RWPE2 (cell line): Measurements from ENCODE around the gene CLOCK.

Experiments used
- ATAC-seq: fragments of 200-7000 bp; cut with Tn5 transposase; 3 replicates; pipeline ENCODE4 v1.9.1; 2021; ENCODE audit warnings: low read depth
- DNase-seq: peaks from one replicate; pipeline ENCODE4 v3.0.0-alpha.2; 2020; ENCODE audit warnings: low spot score
- H3K27ac ChIP-seq: fragments of 450-650 bp; 2 replicates; pipeline ENCODE4 v1.5.1; 2017; ENCODE audit warnings: mild to moderate bottlenecking; ENCODE audit not compliant: poor library complexity, severe bottlenecking
- H3K27me3 ChIP-seq: fragments of 250-450 bp; sonication (Bioruptor Pico); 2 replicates; pipeline ENCODE4 v1.5.1; 2021; ENCODE audit warnings: mild to moderate bottlenecking, moderate library complexity; ENCODE audit not compliant: insufficient read depth, poor library complexity, severe bottlenecking
- H3K36me3 ChIP-seq: fragments of 250-450 bp; sonication (Bioruptor Pico); 2 replicates; pipeline ENCODE4 v1.5.1; 2020; ENCODE audit warnings: low read depth, mild to moderate bottlenecking, moderate library complexity
- H3K4me1 ChIP-seq: fragments of 250-450 bp; sonication (Bioruptor Pico); 2 replicates; pipeline ENCODE4 v1.5.1; 2021; ENCODE audit warnings: mild to moderate bottlenecking, moderate library complexity; ENCODE audit not compliant: insufficient read depth, poor library complexity, severe bottlenecking
- H3K4me3 ChIP-seq: fragments of 250-450 bp; sonication (Bioruptor Pico); 2 replicates; pipeline ENCODE4 v1.5.1; 2021; ENCODE audit warnings: mild to moderate bottlenecking, moderate library complexity; ENCODE audit not compliant: severe bottlenecking
- H3K9me3 ChIP-seq: fragments of 250-450 bp; sonication (Bioruptor Pico); 2 replicates; pipeline ENCODE4 v1.5.1; 2021; ENCODE audit warnings: mild to moderate bottlenecking, moderate library complexity; ENCODE audit not compliant: severe bottlenecking
- CTCF ChIP-seq: fragments of 450-650 bp; IDR thresholded peaks from one replicate; pipeline ENCODE4 v1.5.1; 2017; ENCODE audit warnings: mild to moderate bottlenecking, moderate library complexity; ENCODE audit not compliant: poor library complexity, severe bottlenecking

Gene CLOCK

GRCh38 chr4:55509266-55509665 is 37.4 kb downstream of the CLOCK start:
- DNase-seq (no peak), ATAC-seq (no peak)
- no peaks in the 10 kb centered on the region for H3K9me3 ChIP-seq
- H3K27me3 ChIP-seq: no peaks in the 10 kb centered on the region
- H3K4me1 ChIP-seq: no peaks in the 10 kb centered on the region
- no peak for TF ChIP-seq CTCF
- H3K27ac ChIP-seq: no peak overlapping the region
- H3K36me3 ChIP-seq: 0 out of 2 replicates have a peak, but pooled peaks cover 7% of the 10 kb centered on the region
- no peak overlapping the region for H3K4me3 ChIP-seq

GRCh38 chr4:55507612-55508011 is 39.1 kb downstream of the CLOCK start:
- no peak overlapping the region for H3K4me3 ChIP-seq
- DNase-seq (no peak), ATAC-seq (no peak)
- no peaks in the 10 kb centered on the region for H3K9me3 ChIP-seq
- peaks cover 10% of the 10 kb centered on the region for H3K4me1 ChIP-seq
- no peaks in the 10 kb centered on the region for H3K27me3 ChIP-seq
- TF ChIP-seq CTCF: no peak
- H3K36me3 ChIP-seq: peaks cover 9% of the 10 kb centered on the region; the same call in 1 of the 2 replicates
- no peak overlapping the region for H3K27ac ChIP-seq

- DNase-seq: no peak
- no peak overlapping the region for H3K4me3 ChIP-seq
- TF ChIP-seq CTCF: no peak
- ATAC-seq: peak; percentile 100
- peaks cover 17% of the 10 kb centered on the region for H3K36me3 ChIP-seq
- no peaks in the 10 kb centered on the region for H3K27me3 ChIP-seq
- H3K4me1 ChIP-seq: peaks cover 10% of the 10 kb centered on the region
- no peaks in the 10 kb centered on the region for H3K9me3 ChIP-seq
- H3K27ac ChIP-seq: peak overlapping the region; percentile 33
Measured at GRCh38 chr4:55503169-55503568, 43.5 kb downstream of the CLOCK start.

GRCh38 chr4:55500072-55500471 is 46.6 kb downstream of the CLOCK start:
- H3K9me3 ChIP-seq: no peaks in the 10 kb centered on the region
- peaks cover 10% of the 10 kb centered on the region for H3K4me1 ChIP-seq
- TF ChIP-seq CTCF: no peak
- H3K36me3 ChIP-seq: peaks cover 17% of the 10 kb centered on the region
- ATAC-seq (no peak), DNase-seq (no peak)
- no peak overlapping the region for H3K27ac ChIP-seq
- no peaks in the 10 kb centered on the region for H3K27me3 ChIP-seq
- no peak overlapping the region for H3K4me3 ChIP-seq

- DNase-seq: no peak
- Histone ChIP-seq H3K9me3 (no peaks in the 10 kb centered on the region), H3K4me3 (no peak overlapping the region), H3K27ac (no peak overlapping the region), H3K4me1 (peaks cover 10% of the 10 kb centered on the region), H3K27me3 (no peaks in the 10 kb centered on the region), H3K36me3 (peaks cover 15% of the 10 kb centered on the region)
- no peak for ATAC-seq
- TF ChIP-seq CTCF: no peak
Measured at GRCh38 chr4:55499495-55499894, 47.2 kb downstream of the CLOCK start.
